GM23338 (cell line): ENCODE data around the gene FABP6.

ENCODE experiments used
- CTCF ChIP-seq, 2 experiments: fragments of 200-600 bp in 1 of 2; sonication (generic) in 1 of 2; conservative IDR thresholded peaks; 2 replicates each; pipeline versions ENCODE4 v1.5.1 to v1.6.1; 2016 to 2017; ENCODE audit warnings: antibody characterized with exemption in 2 of 2, low read depth in 2 of 2, mild to moderate bottlenecking in 2 of 2, moderate library complexity in 1 of 2
- EZH2 ChIP-seq: fragments of 200-600 bp; sonication (generic); IDR thresholded peaks from one replicate; pipeline ENCODE4 v1.8.0; 2017; ENCODE audit warnings: antibody characterized with exemption, mild to moderate bottlenecking, low read depth; ENCODE audit not compliant: unreplicated experiment
- EZH2phosphoT487 ChIP-seq: fragments of 200-600 bp; sonication (generic); IDR thresholded peaks from one replicate; pipeline ENCODE4 v1.8.1; 2018; ENCODE audit warnings: antibody characterized with exemption; ENCODE audit not compliant: unreplicated experiment
- JUNB ChIP-seq: IDR thresholded peaks from one replicate; pipeline ENCODE4 v1.6.1; 2016; ENCODE audit warnings: antibody characterized with exemption; ENCODE audit not compliant: unreplicated experiment
- POLR2AphosphoS5 ChIP-seq: IDR thresholded peaks from 2 replicates; pipeline ENCODE4 v1.6.1; 2016; ENCODE audit warnings: antibody characterized with exemption, low read depth
- REST ChIP-seq: IDR thresholded peaks from one replicate; pipeline ENCODE4 v1.6.1; 2018; ENCODE audit warnings: antibody characterized with exemption; ENCODE audit not compliant: unreplicated experiment

GRCh38 chr5:160252916-160253315, 23.6 kb downstream of the FABP6 start:
- TF ChIP-seq POLR2AphosphoS5 (no peak), CTCF (conservative IDR thresholded peaks at IDR 0.05; ENCODE audit: low read depth in 2 of 2) (no peak), EZH2 (no peak), EZH2phosphoT487 (no peak), REST (no peak), JUNB (no peak)
